Nephron (organoid): ENCODE results near the gene ARMCX5.

Experiments
- H3K27ac Mint-ChIP-seq, 3 experiments: 2 replicates each; pipeline ENCODE4 v1.8.0; 2020; ENCODE audit warnings: mixed read lengths in 3 of 3, mild to moderate bottlenecking in 2 of 3, moderate library complexity in 1 of 3
- H3K27me3 Mint-ChIP-seq: 2 replicates; pipeline ENCODE4 v1.8.0; 2021; ENCODE audit warnings: low read depth, mild to moderate bottlenecking, moderate library complexity, mixed read lengths
- H3K36me3 Mint-ChIP-seq: 2 replicates; pipeline ENCODE4 v1.8.0; 2020; ENCODE audit warnings: low read depth, mixed read lengths
- H3K4me1 Mint-ChIP-seq: 2 replicates; pipeline ENCODE4 v1.8.0; 2020; ENCODE audit warnings: mixed read lengths
- H3K4me3 Mint-ChIP-seq, 3 experiments: 2 replicates each; pipeline ENCODE4 v1.8.0; 2020; ENCODE audit warnings: mild to moderate bottlenecking in 3 of 3, mixed read lengths in 3 of 3, moderate library complexity in 2 of 3
- H3K9me3 Mint-ChIP-seq: 2 replicates; pipeline ENCODE4 v1.8.0; 2020; ENCODE audit warnings: mixed read lengths
- CTCF ChIP-seq, 3 experiments: fragments of 200-600 bp; sonication (generic); IDR thresholded peaks; one replicate each; pipeline ENCODE4 v1.5.0; 2021; ENCODE audit warnings: antibody characterized with exemption in 3 of 3; ENCODE audit not compliant: unreplicated experiment in 3 of 3

ARMCX5 gene

GRCh38 chrX:102599084-102599950 lies at the start of gene ARMCX5:
Gene ARMCX5, plus strand, starts transcription at chrX:102599515. Its CDS starts 2,627 bp downstream, at chrX:102602142.
- Mint-ChIP-seq H3K27ac (peak within 1 kb of the TSS; percentile 93 to 99 (median 97)), H3K4me1 (peaks cover 5% of the 10 kb centered on the region), H3K4me3 (peak within 1 kb of the TSS; percentile 97 to 99 (median 98)), H3K9me3 (no peaks in the 10 kb centered on the region), H3K36me3 (peaks cover 25% of the 10 kb centered on the region), H3K27me3 (no peaks in the 10 kb centered on the region)
- peak in 2 of 3 experiments; percentile 10 to 11 for TF ChIP-seq CTCF (IDR thresholded peaks at IDR 0.05; ENCODE audit: unreplicated experiment in 3 of 3)

GRCh38 chrX:102558607-102559006 lies 40.7 kb upstream of the ARMCX5 start:
- no peaks in the 10 kb centered on the region for H3K36me3 Mint-ChIP-seq
- no peak for TF ChIP-seq CTCF (IDR thresholded peaks at IDR 0.05; ENCODE audit: unreplicated experiment in 3 of 3)
- H3K9me3 Mint-ChIP-seq: no peaks in the 10 kb centered on the region
- no peak overlapping the region for H3K4me3 Mint-ChIP-seq
- no peaks in the 10 kb centered on the region for H3K4me1 Mint-ChIP-seq
- H3K27ac Mint-ChIP-seq: no peak overlapping the region
- H3K27me3 Mint-ChIP-seq: no peaks in the 10 kb centered on the region

GRCh38 chrX:102560423-102561068 lies 38.8 kb upstream of the ARMCX5 start:
- Mint-ChIP-seq H3K9me3 (no peaks in the 10 kb centered on the region), H3K4me3 (no peak overlapping the region), H3K27ac (no peak overlapping the region), H3K36me3 (no peaks in the 10 kb centered on the region), H3K27me3 (peaks cover under 1% of the 10 kb centered on the region), H3K4me1 (no peaks in the 10 kb centered on the region)
- no peak for TF ChIP-seq CTCF (IDR thresholded peaks at IDR 0.05; ENCODE audit: unreplicated experiment in 3 of 3)

GRCh38 chrX:102580891-102581290 lies 18.4 kb upstream of the ARMCX5 start:
- Mint-ChIP-seq H3K36me3 (no peaks in the 10 kb centered on the region), H3K27ac (no peak overlapping the region), H3K4me3 (no peak overlapping the region), H3K27me3 (no peaks in the 10 kb centered on the region), H3K9me3 (peaks cover 10% of the 10 kb centered on the region), H3K4me1 (no peaks in the 10 kb centered on the region)
- TF ChIP-seq CTCF (IDR thresholded peaks at IDR 0.05; ENCODE audit: unreplicated experiment in 3 of 3): no peak

GRCh38 chrX:102593367-102593766 lies 5.9 kb upstream of the ARMCX5 start:
- no peaks in the 10 kb centered on the region for H3K9me3 Mint-ChIP-seq
- no peak overlapping the region for H3K27ac Mint-ChIP-seq
- H3K4me3 Mint-ChIP-seq: no peak overlapping the region
- no peaks in the 10 kb centered on the region for H3K36me3 Mint-ChIP-seq
- no peaks in the 10 kb centered on the region for H3K4me1 Mint-ChIP-seq
- TF ChIP-seq CTCF (IDR thresholded peaks at IDR 0.05; ENCODE audit: unreplicated experiment in 3 of 3): no peak
- no peaks in the 10 kb centered on the region for H3K27me3 Mint-ChIP-seq
